HEK293T (cell line): Measurements from ENCODE around the gene PLCD4.

Experiments used
- CTCF ChIA-PET: fragments of 350-600 bp; formaldehyde crosslinking; extraction: SDS; loops from one replicate; lab custom pipeline; 2021; ENCODE audit warnings: antibody characterized with exemption, inconsistent platforms; lab: Yijun Ruan, JAX
- POLR2A ChIA-PET: fragments of 350-600 bp; formaldehyde crosslinking; extraction: SDS; loops from one replicate; lab custom pipeline; 2020; ENCODE audit warnings: antibody characterized with exemption, inconsistent platforms; lab: Yijun Ruan, JAX
- DNase-seq: peaks from one replicate; pipeline ENCODE4 v3.0.0; 2012; ENCODE audit warnings: mixed read lengths; ENCODE audit errors: extremely low spot score
- ARNT ChIP-seq: fragments of 450-650 bp; IDR thresholded peaks from 2 replicates; pipeline ENCODE4 v1.6.1; 2017; ENCODE audit warnings: mild to moderate bottlenecking
- BHLHE40 ChIP-seq: fragments of 450-650 bp; IDR thresholded peaks from 2 replicates; pipeline ENCODE4 v1.6.1; 2016; ENCODE audit warnings: mild to moderate bottlenecking, moderate library complexity, borderline replicate concordance
- CTBP1 ChIP-seq: fragments of 450-650 bp; IDR thresholded peaks from 2 replicates; pipeline ENCODE4 v1.6.1; 2016; ENCODE audit warnings: borderline replicate concordance
- ELF4 ChIP-seq: fragments of 450-650 bp; IDR thresholded peaks from 2 replicates; pipeline ENCODE4 v1.6.1; 2017; ENCODE audit warnings: antibody characterized with exemption
- FOXA1 ChIP-seq: fragments of 450-650 bp; IDR thresholded peaks from 2 replicates; pipeline ENCODE4 v1.6.1; 2016; ENCODE audit warnings: mild to moderate bottlenecking
- FOXK2 ChIP-seq: fragments of 450-650 bp; IDR thresholded peaks from 2 replicates; pipeline ENCODE4 v1.6.1; 2016; ENCODE audit warnings: mild to moderate bottlenecking
- FOXM1 ChIP-seq: fragments of 450-650 bp; IDR thresholded peaks from 2 replicates; pipeline ENCODE4 v1.6.1; 2017; ENCODE audit warnings: mild to moderate bottlenecking, borderline replicate concordance
- HDGF ChIP-seq: fragments of 450-650 bp; IDR thresholded peaks from 2 replicates; pipeline ENCODE4 v1.6.1; 2017; ENCODE audit warnings: antibody characterized with exemption, borderline replicate concordance
- L3MBTL2 ChIP-seq: fragments of 450-650 bp; conservative IDR thresholded peaks from 2 replicates; pipeline ENCODE4 v1.6.1; 2016; ENCODE audit warnings: mild to moderate bottlenecking
- LEF1 ChIP-seq: fragments of 450-650 bp; IDR thresholded peaks from 2 replicates; pipeline ENCODE4 v1.6.1; 2017; ENCODE audit warnings: mild to moderate bottlenecking, borderline replicate concordance
- NFRKB ChIP-seq: fragments of 450-650 bp; IDR thresholded peaks from 2 replicates; pipeline ENCODE4 v1.6.1; 2016; ENCODE audit warnings: mild to moderate bottlenecking, moderate library complexity
- SP1 ChIP-seq: fragments of 450-650 bp; IDR thresholded peaks from 2 replicates; pipeline ENCODE4 v1.6.1; 2017
- SUZ12 ChIP-seq: fragments of 450-650 bp; IDR thresholded peaks from 2 replicates; pipeline ENCODE4 v1.6.1; 2016; ENCODE audit warnings: mild to moderate bottlenecking
- TARDBP ChIP-seq: fragments of 450-650 bp; IDR thresholded peaks from 2 replicates; pipeline ENCODE4 v1.6.1; 2016
- ZNF384 ChIP-seq: fragments of 450-650 bp; IDR thresholded peaks from 2 replicates; pipeline ENCODE4 v1.6.1; 2016
- TF ChIP-seq, protein P1 (sequence below): fragments of 450-650 bp; IDR thresholded peaks from 2 replicates; pipeline ENCODE4 v1.6.1; 2016

Gene PLCD4

DNA sequence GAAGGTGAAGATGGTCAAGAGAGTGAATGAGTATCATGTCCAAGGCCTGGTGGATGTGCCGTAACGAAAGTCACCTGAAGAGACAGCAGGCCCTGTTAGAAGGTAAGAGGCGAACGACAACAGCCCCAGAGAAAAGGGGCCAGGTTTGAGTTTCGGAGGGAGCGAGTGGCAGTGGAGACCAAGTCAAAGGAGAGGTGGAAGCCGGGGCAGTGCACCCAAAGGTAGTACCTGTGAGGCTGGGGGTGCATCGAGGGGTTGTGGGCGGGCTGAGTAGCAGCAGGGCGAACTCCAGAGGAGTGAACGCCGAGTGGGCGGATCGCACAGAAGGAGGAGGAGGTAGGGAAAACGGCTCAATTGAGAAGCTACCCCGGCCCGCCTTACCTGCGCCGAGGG, 39.9 kb upstream of the PLCD4 start:
- TF ChIP-seq LEF1 (no peak), FOXK2 (no peak)
- DNase-seq: no peak
- POLR2A ChIA-PET: interaction anchor here (0.9 kb wide), 1 partner anchor 11 kb away, joined by 7 read pairs; no protein-coding TSS in a partner anchor
- CTCF ChIA-PET: no interaction called here

DNA sequence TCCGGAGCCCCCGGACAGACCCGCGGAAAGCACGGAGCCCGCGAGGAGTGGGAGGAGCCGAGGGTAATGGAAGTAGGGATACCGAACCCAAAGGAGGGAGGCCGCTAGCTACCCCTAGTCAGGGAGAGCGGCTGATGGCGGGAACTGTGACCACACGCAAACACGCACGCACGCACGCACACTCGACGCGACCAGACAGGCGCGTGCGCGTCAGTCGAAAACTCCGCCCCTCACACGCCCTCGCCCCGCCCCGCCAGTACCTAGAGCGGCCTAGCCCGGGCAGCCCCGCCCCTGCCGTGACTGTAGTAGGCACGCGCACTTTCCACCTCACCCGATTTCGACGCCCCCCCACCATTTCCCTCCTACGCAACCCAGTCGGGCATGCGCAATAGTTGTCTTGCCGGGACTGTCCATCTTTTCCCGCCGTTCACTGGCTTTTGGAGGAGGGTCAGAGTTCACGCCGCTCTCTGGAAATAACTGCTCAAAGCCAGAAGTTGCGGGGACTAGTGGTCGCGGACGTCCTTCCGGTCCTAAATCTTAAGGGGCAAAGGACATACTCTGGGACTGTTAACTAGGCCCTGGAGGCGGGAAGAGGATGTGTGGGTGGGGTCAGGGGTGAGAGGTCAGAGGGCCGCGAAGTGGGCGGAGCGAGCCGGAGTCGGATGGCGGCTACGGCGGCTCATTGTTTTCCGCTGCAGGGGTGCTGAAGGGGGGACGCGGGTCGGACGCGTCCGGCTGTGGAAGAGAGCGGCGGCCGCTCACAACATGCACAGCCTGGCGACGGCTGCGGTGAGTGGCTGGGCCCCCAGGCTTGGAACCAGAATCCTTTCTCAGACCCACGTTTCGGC, 39.3 kb upstream of the PLCD4 start, which contains the start of the genes CNOT9 and USP37:
Gene CNOT9 (plus strand): TSS at position 650 of the 848 bp plus-strand sequence. CDS start 116 bp downstream, at position 766.
Gene USP37 (minus strand): TSS at position 162 of the 848 bp plus-strand sequence. CDS start 9,698 bp downstream, outside the sequence.
- CTCF ChIA-PET: no interaction called here
- peak; percentile 97 for DNase-seq
- no peak for TF ChIP-seq ELF4
- no peak for TF ChIP-seq LEF1
- TF ChIP-seq, protein P1, sequence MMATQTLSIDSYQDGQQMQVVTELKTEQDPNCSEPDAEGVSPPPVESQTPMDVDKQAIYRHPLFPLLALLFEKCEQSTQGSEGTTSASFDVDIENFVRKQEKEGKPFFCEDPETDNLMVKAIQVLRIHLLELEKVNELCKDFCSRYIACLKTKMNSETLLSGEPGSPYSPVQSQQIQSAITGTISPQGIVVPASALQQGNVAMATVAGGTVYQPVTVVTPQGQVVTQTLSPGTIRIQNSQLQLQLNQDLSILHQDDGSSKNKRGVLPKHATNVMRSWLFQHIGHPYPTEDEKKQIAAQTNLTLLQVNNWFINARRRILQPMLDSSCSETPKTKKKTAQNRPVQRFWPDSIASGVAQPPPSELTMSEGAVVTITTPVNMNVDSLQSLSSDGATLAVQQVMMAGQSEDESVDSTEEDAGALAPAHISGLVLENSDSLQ: peak; percentile 82
- no peak for TF ChIP-seq FOXK2
- peak; percentile 100 for TF ChIP-seq L3MBTL2
- TF ChIP-seq ZNF384: no peak
- no peak for TF ChIP-seq CTBP1
- TF ChIP-seq ARNT: peak; percentile 87
- no peak for TF ChIP-seq FOXM1
- POLR2A ChIA-PET: interaction anchor here (0.5 to 0.9 kb wide), 3 partner anchors 10 to 151 kb away, joined by 3 to 7 read pairs (median 3); no protein-coding TSS in a partner anchor

DNA sequence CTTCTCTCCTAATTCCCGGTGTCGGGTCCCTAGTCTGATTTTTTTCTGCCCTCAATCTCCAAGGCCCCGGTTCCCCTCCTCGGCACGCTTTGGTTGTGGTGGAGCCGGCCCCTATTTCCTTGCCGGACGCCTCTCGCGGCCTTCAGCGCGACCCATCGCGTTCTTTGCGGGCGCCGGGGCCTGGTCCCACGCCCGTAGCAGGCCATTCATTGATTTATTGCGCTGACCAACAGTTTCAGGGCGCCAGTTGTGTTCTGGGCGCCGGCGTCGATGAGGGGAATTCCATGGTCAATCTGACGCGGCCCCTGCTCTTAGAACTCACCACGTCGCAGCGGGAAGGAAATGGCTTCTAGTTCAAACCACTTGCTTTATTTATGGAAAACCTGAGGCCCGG, 38.7 kb upstream of the PLCD4 start:
- DNase-seq: peak; percentile 35
- CTCF ChIA-PET: interaction anchor here (0.6 kb wide), 1 partner anchor 153 kb away, joined by 6 read pairs; no protein-coding TSS in a partner anchor
- no peak for TF ChIP-seq FOXM1
- TF ChIP-seq, protein P1: peak; percentile 54; the same call in 1 of the 2 replicates
- POLR2A ChIA-PET: interaction anchor here (2.0 kb wide), 1 partner anchor 90 kb away, joined by 5 read pairs; the partner anchor contains the start of genes BCS1L and ZNF142

DNA sequence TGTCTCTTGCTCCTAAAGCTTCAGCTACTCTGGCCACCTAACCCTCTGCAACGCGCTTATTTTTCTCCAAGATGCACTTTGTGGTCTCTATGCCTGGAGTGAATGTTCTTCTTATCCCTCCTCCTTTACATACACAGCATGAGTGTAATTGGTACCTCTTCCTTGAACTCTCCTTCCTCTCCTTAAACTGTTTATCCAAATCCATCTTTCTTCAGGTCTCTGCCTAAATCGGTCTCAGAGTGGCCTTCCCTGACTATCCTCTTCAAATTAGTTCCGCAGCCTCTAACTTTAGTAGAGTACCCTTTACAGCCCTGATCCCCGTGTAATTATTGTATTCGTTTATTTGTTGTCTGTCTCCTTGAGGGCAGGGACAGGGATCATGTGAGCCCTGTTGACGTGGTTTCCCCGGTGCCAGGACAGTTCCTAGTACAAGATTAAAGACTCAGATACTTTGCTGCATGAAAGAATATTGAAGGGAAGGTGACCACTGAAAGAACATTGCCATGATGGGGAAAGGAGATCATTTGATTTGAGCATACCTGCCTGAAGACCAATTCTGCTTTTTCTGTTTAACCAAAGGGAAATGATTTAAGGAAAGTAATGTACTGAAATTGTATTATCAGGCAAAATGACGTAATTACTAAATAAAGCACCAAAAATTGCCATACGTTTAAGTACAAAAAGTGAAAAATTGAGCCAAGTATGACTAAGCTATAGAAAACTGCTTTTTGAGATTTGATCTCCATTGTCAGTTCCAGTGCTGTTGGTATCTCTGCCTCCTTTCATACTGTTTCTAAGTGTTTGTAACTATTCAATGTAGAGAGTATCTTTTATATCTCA, 37.8 kb upstream of the PLCD4 start:
- POLR2A ChIA-PET: interaction anchor here (2.0 kb wide), 1 partner anchor 89 kb away, joined by 5 read pairs; the partner anchor contains the start of genes BCS1L and ZNF142

DNA sequence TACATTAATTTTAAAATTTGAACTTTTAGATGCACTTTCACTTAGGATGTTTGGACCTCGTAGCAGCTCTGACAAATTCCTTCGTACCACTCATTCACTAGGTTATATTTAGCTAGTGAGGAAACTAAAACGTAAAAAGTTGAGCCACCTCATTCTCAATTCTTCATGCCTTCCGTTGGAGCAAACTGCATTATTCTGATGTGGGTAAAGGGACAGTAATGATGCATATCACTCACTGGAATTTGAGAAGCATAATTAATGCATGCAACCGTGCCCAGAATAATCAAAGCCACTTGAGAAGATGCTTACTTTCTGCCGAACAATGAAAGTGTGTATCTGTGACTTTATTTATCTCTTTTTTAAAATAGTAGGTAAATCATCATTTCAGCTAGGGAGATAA, 36.8 kb upstream of the PLCD4 start:
- TF ChIP-seq ARNT (no peak), SP1 (no peak), FOXK2 (no peak), ELF4 (no peak), FOXM1 (no peak), FOXA1 (no peak), TARDBP (no peak), SUZ12 (no peak), NFRKB (no peak), L3MBTL2 (no peak), BHLHE40 (no peak), LEF1 (no peak), HDGF (no peak), ZNF384 (no peak), CTBP1 (no peak)
- TF ChIP-seq, protein P1: no peak
- DNase-seq: no peak
- POLR2A ChIA-PET: interaction anchor here (2.0 kb wide), 1 partner anchor 89 kb away, joined by 5 read pairs; the partner anchor contains the start of genes BCS1L and ZNF142
- CTCF ChIA-PET: no interaction called here

More for the DNA sequence above, 37.8 kb upstream of the PLCD4 start:
- DNase-seq: no peak
- CTCF ChIA-PET: no interaction called here
- TF ChIP-seq, protein P1: peak; percentile 35; the same call in 1 of the 2 replicates
- no peak for TF ChIP-seq ARNT
